Stimulated activated naive CD8-positive, alpha-beta T cell treated with anti-CD3 and anti-CD28 coated beads, Interleukin-15, amount 100 ng/mL, for 72 hours (primary cell): ENCODE results near the gene PRRC2B.
A peak's percentile ranks its signal among the peaks of the same experiment; 100 is the strongest.

Experiments
- ATAC-seq: fragments of 150-1000 bp; cut with Tn5 transposase; 2 replicates; pipeline ENCODE4 v1.10.0; 2021; ENCODE audit warnings: mild to moderate bottlenecking, moderate library complexity
- DNase-seq, 2 donors: peaks; one replicate each; pipeline ENCODE4 v3.0.0; 2021 to 2022
- H3K27ac Mint-ChIP-seq, 2 donors: one replicate each; pipeline ENCODE4 v1.8.0; 2022; ENCODE audit warnings: mild to moderate bottlenecking in 2 of 2, mixed read lengths in 2 of 2, moderate library complexity in 2 of 2
- H3K27me3 Mint-ChIP-seq: one replicate; pipeline ENCODE4 v1.8.0; 2022; ENCODE audit warnings: mixed read lengths
- H3K4me1 Mint-ChIP-seq: one replicate; pipeline ENCODE4 v1.8.0; 2022; ENCODE audit warnings: mild to moderate bottlenecking, mixed read lengths
- H3K4me3 Mint-ChIP-seq, 2 donors: one replicate each; pipeline ENCODE4 v1.8.0; 2022; ENCODE audit warnings: mild to moderate bottlenecking in 2 of 2, mixed read lengths in 2 of 2, moderate library complexity in 1 of 2
- H3K9me3 Mint-ChIP-seq, 2 donors: one replicate each; pipeline ENCODE4 v1.8.0; 2022; ENCODE audit warnings: mixed read lengths in 2 of 2

PRRC2B gene

DNA sequence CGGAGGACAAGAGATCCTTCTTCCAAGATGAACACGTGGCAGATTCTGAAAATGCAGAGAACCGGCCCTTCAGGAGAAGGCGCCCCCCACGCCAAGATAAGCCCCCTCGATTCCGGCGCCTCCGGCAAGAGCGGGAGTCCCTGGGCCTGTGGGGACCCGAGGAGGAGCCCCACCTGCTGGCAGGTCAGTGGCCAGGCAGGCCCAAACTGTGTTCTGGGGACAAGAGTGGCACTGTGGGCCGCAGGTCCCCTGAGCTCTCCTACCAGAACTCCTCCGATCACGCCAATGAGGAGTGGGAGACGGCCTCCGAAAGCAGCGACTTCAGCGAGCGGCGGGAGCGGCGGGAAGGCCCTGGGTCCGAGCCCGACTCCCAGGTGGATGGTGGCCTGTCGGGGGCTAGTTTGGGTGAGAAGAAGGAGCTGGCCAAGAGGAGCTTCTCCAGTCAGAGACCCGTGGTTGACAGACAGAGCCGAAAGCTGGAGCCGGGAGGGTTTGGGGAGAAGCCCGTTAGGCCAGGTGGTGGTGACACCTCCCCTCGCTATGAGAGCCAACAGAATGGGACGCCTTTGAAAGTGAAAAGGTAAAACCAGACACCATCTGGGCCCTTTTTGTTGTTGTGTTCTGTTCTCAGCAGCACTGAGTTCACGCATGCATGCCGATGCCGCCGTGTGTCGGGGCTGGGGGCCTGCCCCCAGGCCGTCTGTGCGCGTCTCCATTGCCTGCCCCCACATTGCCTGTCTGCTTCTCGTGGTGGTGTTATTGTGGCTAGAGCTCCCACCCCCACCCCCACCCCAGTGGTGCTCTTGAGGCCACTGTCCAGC is 82.3 kb downstream of the PRRC2B start:
- no peaks in the 10 kb centered on the region for H3K9me3 Mint-ChIP-seq
- no peak overlapping the region for H3K4me3 Mint-ChIP-seq
- no peak for ATAC-seq
- H3K27ac Mint-ChIP-seq: no peak overlapping the region
- no peaks in the 10 kb centered on the region for H3K27me3 Mint-ChIP-seq
- peaks cover 27% of the 10 kb centered on the region for H3K4me1 Mint-ChIP-seq
- no peak for DNase-seq

GRCh38 chr9:131476777-131477345 is 83.0 kb downstream of the PRRC2B start:
- Mint-ChIP-seq H3K9me3 (no peaks in the 10 kb centered on the region), H3K4me3 (no peak overlapping the region), H3K27me3 (no peaks in the 10 kb centered on the region), H3K4me1 (peaks cover 27% of the 10 kb centered on the region), H3K27ac (peak overlapping the region in 1 of 2 donors; percentile 68)
- ATAC-seq: no peak
- no peak for DNase-seq

- DNase-seq: no peak
- H3K27ac Mint-ChIP-seq: peak overlapping the region in 1 of 2 donors; percentile 68
- H3K9me3 Mint-ChIP-seq: no peaks in the 10 kb centered on the region
- H3K4me1 Mint-ChIP-seq: peaks cover 27% of the 10 kb centered on the region
- no peak for ATAC-seq
- no peaks in the 10 kb centered on the region for H3K27me3 Mint-ChIP-seq
- H3K4me3 Mint-ChIP-seq: peak overlapping the region in 1 of 2 donors; percentile 11
These were observed 83.5 kb downstream of the PRRC2B start for GRCh38 chr9:131477367-131477766.

- Mint-ChIP-seq H3K9me3 (no peaks in the 10 kb centered on the region), H3K27ac (peak overlapping the region in 1 of 2 donors; percentile 97), H3K4me1 (peaks cover 24% of the 10 kb centered on the region), H3K27me3 (no peaks in the 10 kb centered on the region), H3K4me3 (peak overlapping the region in 1 of 2 donors; percentile 11)
- no peak for ATAC-seq
- no peak for DNase-seq
These were observed 84.0 kb downstream of the PRRC2B start for GRCh38 chr9:131477816-131478419.

- H3K9me3 Mint-ChIP-seq: no peaks in the 10 kb centered on the region
- ATAC-seq (peak; percentile 61), DNase-seq (peak; percentile 45 to 55)
- H3K4me1 Mint-ChIP-seq: peaks cover 23% of the 10 kb centered on the region
- H3K4me3 Mint-ChIP-seq: no peak overlapping the region
- H3K27me3 Mint-ChIP-seq: no peaks in the 10 kb centered on the region
- peak overlapping the region in 1 of 2 donors; percentile 97 for H3K27ac Mint-ChIP-seq
These were observed 84.6 kb downstream of the PRRC2B start for GRCh38 chr9:131478421-131478868.

- Mint-ChIP-seq H3K4me1 (peaks cover 23% of the 10 kb centered on the region), H3K9me3 (no peaks in the 10 kb centered on the region), H3K27ac (peak overlapping the region in 1 of 2 donors; percentile 59), H3K27me3 (no peaks in the 10 kb centered on the region), H3K4me3 (no peak overlapping the region)
- DNase-seq (no peak), ATAC-seq (no peak)
These were observed 85.0 kb downstream of the PRRC2B start for GRCh38 chr9:131478911-131479310.

- Mint-ChIP-seq H3K27me3 (no peaks in the 10 kb centered on the region), H3K4me3 (no peak overlapping the region), H3K27ac (no peak overlapping the region), H3K4me1 (peaks cover 17% of the 10 kb centered on the region), H3K9me3 (no peaks in the 10 kb centered on the region)
- ATAC-seq (peak; percentile 46), DNase-seq (no peak)
These were observed 86.4 kb downstream of the PRRC2B start for GRCh38 chr9:131480258-131480657.

- H3K4me3 Mint-ChIP-seq: no peak overlapping the region
- H3K27me3 Mint-ChIP-seq: no peaks in the 10 kb centered on the region
- H3K9me3 Mint-ChIP-seq: no peaks in the 10 kb centered on the region
- DNase-seq (no peak), ATAC-seq (no peak)
- H3K27ac Mint-ChIP-seq: no peak overlapping the region
- peaks cover 17% of the 10 kb centered on the region for H3K4me1 Mint-ChIP-seq
These were observed 87.8 kb downstream of the PRRC2B start for GRCh38 chr9:131481441-131482342.

DNA sequence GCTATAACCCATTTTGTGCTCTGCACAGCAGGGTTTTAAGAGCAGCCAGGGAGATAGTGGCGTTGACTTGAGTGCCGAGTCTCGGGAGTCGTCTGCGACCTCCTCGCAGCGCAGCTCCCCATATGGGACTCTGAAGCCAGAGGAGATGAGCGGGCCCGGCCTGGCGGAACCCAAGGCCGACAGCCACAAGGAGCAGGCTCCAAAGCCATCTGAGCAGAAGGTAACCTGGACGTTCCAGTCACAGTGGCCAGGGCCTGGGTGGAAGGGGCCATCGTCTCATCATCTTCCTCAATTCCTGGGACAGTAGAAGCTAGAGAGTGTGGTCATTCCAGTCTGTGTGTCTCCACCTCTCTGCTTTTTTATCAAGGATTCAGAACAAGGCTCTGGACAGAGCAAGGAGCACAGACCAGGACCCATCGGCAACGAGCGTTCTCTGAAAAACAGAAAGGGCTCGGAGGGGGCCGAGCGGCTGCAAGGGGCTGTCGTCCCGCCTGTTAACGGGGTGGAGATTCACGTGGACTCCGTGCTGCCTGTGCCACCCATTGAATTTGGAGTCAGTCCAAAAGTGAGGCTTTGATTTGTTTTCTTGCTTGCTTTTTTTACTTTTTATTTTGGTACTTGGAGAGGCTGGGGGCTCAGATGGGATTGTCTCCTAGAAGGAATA is 88.6 kb downstream of the PRRC2B start:
- H3K4me3 Mint-ChIP-seq: no peak overlapping the region
- H3K27me3 Mint-ChIP-seq: no peaks in the 10 kb centered on the region
- H3K4me1 Mint-ChIP-seq: peaks cover 12% of the 10 kb centered on the region
- DNase-seq: no peak
- no peak for ATAC-seq
- H3K27ac Mint-ChIP-seq: peak overlapping the region in 1 of 2 donors; percentile 33
- no peaks in the 10 kb centered on the region for H3K9me3 Mint-ChIP-seq

DNA sequence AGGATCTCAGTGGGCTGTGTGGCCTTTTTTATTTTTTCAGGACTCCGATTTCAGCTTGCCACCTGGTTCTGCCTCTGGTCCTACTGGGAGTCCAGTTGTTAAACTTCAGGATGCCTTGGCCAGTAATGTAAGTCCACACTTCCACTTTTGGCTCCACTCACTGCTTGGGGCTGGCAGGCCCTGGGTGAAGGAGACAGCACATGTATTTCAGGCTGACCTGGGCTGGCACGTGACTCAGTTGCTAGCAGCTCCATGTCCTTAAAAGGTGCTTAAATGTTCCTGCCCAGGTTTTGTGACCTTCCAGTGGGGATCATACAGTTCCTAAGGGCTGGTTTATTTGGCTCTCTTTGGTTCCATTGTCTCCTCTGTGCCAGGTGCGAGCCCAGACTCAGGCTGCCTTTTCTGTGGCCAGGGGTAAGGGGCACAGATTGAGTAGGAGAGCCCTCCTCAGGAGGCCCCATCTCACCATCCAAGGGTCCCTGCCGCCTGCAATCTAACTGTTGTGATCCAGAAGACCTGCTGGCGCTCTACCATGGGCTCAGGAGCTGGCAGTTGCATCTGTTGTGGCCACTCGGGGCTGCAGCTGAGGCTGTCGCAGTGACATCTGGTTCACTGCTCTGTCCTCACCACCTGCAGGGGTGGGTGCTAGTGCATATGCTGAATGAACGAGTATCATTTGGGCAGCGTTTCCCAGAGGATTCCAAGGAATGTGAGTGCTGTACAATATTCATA is 89.6 kb downstream of the PRRC2B start:
- no peak overlapping the region for H3K27ac Mint-ChIP-seq
- H3K4me1 Mint-ChIP-seq: peaks cover 7% of the 10 kb centered on the region
- no peaks in the 10 kb centered on the region for H3K9me3 Mint-ChIP-seq
- no peaks in the 10 kb centered on the region for H3K27me3 Mint-ChIP-seq
- DNase-seq (no peak), ATAC-seq (no peak)
- no peak overlapping the region for H3K4me3 Mint-ChIP-seq

DNA sequence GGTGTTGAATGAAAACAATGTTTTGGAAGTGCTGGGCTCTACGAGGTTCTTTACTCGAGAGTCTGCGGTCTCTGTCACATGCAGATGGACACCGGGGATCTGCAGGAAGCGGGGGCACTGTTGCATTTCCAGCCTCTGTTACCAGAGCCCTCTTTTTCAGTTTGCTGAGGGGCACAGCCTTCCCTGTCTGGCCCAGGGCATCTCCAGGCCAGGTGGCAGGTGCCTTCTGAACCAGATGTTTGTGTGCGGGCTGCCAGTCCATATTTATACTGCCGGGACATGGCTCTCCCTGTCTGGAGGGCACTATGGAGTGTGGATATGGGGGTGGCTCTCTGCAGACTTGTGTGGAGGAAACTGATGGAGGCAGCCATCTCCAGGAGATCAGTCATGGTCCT is 90.2 kb downstream of the PRRC2B start:
- no peak overlapping the region for H3K27ac Mint-ChIP-seq

GRCh38 chr9:131484560-131485185 is 90.8 kb downstream of the PRRC2B start:
- Mint-ChIP-seq H3K27ac (peak overlapping the region in 1 of 2 donors; percentile 86), H3K4me3 (no peak overlapping the region), H3K27me3 (no peaks in the 10 kb centered on the region), H3K9me3 (no peaks in the 10 kb centered on the region), H3K4me1 (no peaks in the 10 kb centered on the region)
- no peak for DNase-seq
- ATAC-seq: no peak

More for the DNA sequence above, 90.2 kb downstream of the PRRC2B start:
- no peak for DNase-seq
- H3K9me3 Mint-ChIP-seq: no peaks in the 10 kb centered on the region
- peaks cover 1% of the 10 kb centered on the region for H3K4me1 Mint-ChIP-seq
- no peak for ATAC-seq
- H3K27me3 Mint-ChIP-seq: no peaks in the 10 kb centered on the region
- no peak overlapping the region for H3K4me3 Mint-ChIP-seq

DNA sequence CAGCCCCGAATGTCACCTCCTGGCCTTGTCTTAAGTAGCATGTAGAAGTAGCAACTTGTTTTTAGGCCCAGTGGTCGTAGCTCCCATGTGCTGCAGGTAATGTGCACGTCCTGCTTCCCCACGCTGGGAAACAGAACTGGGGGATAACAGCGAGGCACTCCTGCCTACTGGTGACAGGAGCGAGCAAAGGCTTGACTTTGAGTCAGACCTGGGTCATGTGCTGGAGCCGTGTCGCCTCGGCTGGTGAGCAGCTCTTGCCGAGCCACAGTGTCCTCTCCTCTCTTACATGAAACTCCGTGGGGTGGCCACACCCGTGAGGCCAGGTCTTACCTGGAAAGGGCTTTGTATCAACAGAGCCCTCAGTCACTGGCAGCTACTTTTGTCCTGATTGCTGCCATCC is 91.3 kb downstream of the PRRC2B start:
- no peak overlapping the region for H3K4me3 Mint-ChIP-seq
- no peaks in the 10 kb centered on the region for H3K9me3 Mint-ChIP-seq
- DNase-seq: no peak
- no peaks in the 10 kb centered on the region for H3K27me3 Mint-ChIP-seq
- H3K27ac Mint-ChIP-seq: peak overlapping the region in 1 of 2 donors; percentile 86
- H3K4me1 Mint-ChIP-seq: no peaks in the 10 kb centered on the region
- no peak for ATAC-seq
